SH-SY5Y (cell line): ENCODE results near the gene GPRC5B.

Experiments
- GATA2 ChIP-seq: IDR thresholded peaks from 2 replicates; pipeline ENCODE4 v1.6.1; 2011; ENCODE audit warnings: mild to moderate bottlenecking, low read depth, low read length
- GATA3 ChIP-seq: IDR thresholded peaks from 2 replicates; pipeline ENCODE4 v1.6.1; 2011; ENCODE audit warnings: low read depth, mild to moderate bottlenecking, low read length, moderate library complexity

DNA sequence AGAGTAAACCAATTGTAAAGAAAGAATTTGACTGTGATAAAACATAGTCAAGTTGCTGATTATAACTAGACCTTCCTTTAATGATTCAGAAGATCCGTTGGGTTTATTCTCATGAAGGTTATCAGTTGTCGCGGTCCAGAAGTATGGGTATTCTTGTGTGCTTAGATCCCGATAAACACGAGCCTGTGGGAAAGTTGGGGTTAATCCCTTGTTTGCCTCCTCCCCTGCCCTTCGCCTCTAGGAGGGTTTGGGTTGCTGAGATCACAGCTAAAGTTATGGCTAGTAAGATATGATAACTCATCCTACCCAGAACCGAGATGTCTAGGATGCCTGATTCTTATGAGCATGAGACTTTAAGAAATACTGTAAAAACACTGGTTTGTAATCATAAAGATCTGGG, 66.8 kb downstream of the GPRC5B start:
- TF ChIP-seq GATA3 (no peak), GATA2 (no peak)
